ENCODE results near the gene CCDC88C.
"Not testable (repeated sequence)": the region's sequence is repeated elsewhere in the genome, so short reads cannot be mapped to it uniquely, and the experiment has no call there.

CCDC88C gene

GRCh38 chr14:91417120-91417982 is at the start of gene CCDC88C:
CCDC88C (minus strand) TSS chr14:91417820; CDS start chr14:91417690, 130 bp downstream.
- peak; percentile 85 for DNase-seq

GRCh38 chr14:91466192-91466591 is 48.6 kb upstream of the CCDC88C start:
- DNase-seq: no peak

GRCh38 chr14:91464615-91465205 is 47.1 kb upstream of the CCDC88C start:
- no peak for DNase-seq

GRCh38 chr14:91458612-91459011 is 41.0 kb upstream of the CCDC88C start:
- no peak for DNase-seq

GRCh38 chr14:91456283-91456682 is 38.7 kb upstream of the CCDC88C start:
- DNase-seq: no peak

- no peak for DNase-seq
Measured at GRCh38 chr14:91454580-91454979, 37.0 kb upstream of the CCDC88C start.

- no peak for DNase-seq
Measured at GRCh38 chr14:91454155-91454554, 36.5 kb upstream of the CCDC88C start.

GRCh38 chr14:91453744-91454143 is 36.1 kb upstream of the CCDC88C start:
- DNase-seq: no peak

- DNase-seq: no peak
Measured at GRCh38 chr14:91444335-91445020, 26.9 kb upstream of the CCDC88C start.

GRCh38 chr14:91439345-91439744 is 21.7 kb upstream of the CCDC88C start:
- no peak for DNase-seq

- no peak for DNase-seq
Measured at GRCh38 chr14:91438845-91439244, 21.2 kb upstream of the CCDC88C start.

GRCh38 chr14:91436266-91436665 is 18.6 kb upstream of the CCDC88C start:
- DNase-seq: not testable (repeated sequence)

- DNase-seq: no peak
Measured at GRCh38 chr14:91429385-91429784, 11.8 kb upstream of the CCDC88C start.

GRCh38 chr14:91428931-91429330 is 11.3 kb upstream of the CCDC88C start:
- not testable (repeated sequence) for DNase-seq

- not testable (repeated sequence) for DNase-seq
Measured at GRCh38 chr14:91425531-91425944, 7.9 kb upstream of the CCDC88C start.

- no peak for DNase-seq
Measured at GRCh38 chr14:91424813-91425530, 7.4 kb upstream of the CCDC88C start.

- DNase-seq: no peak
Measured at GRCh38 chr14:91420686-91421085, 3.1 kb upstream of the CCDC88C start.

GRCh38 chr14:91419451-91419850 is 1.8 kb upstream of the CCDC88C start:
- no peak for DNase-seq

GRCh38 chr14:91419044-91419397 is 1.4 kb upstream of the CCDC88C start:
- DNase-seq: no peak

GRCh38 chr14:91418387-91419043 is 895 bp upstream of the CCDC88C start:
- DNase-seq: peak; percentile 69

GRCh38 chr14:91417983-91418386 is 365 bp upstream of the CCDC88C start:
- DNase-seq: peak; percentile 80

- peak; percentile 32 for DNase-seq
Measured at GRCh38 chr14:91416744-91417119, 888 bp downstream of the CCDC88C start.
